Glomerular visceral epithelial cell (primary cell): Measurements from ENCODE around the gene MPRIP.
A peak's percentile ranks its signal among the peaks of the same experiment; 100 is the strongest.

ENCODE experiments used
- DNase-seq: peaks from one replicate; pipeline ENCODE4 v3.0.0-alpha.2; 2016; ENCODE audit errors: extremely low spot score

The MPRIP gene

GRCh38 chr17:17051380-17051779 is 9.1 kb downstream of the MPRIP start:
- no peak for DNase-seq

GRCh38 chr17:17051791-17052461 is 9.7 kb downstream of the MPRIP start:
- no peak for DNase-seq

- no peak for DNase-seq
Measured at GRCh38 chr17:17052462-17053221, 10.4 kb downstream of the MPRIP start.

- no peak for DNase-seq
Measured at GRCh38 chr17:17053446-17054379, 11.5 kb downstream of the MPRIP start.

- DNase-seq, result no peak
Measured at GRCh38 chr17:17054636-17055035, 12.4 kb downstream of the MPRIP start.

- no peak for DNase-seq
Measured at GRCh38 chr17:17055286-17056155, 13.3 kb downstream of the MPRIP start.

- DNase-seq, result no peak
Measured at GRCh38 chr17:17056156-17056539, 13.9 kb downstream of the MPRIP start.

GRCh38 chr17:17057057-17057551 is 14.8 kb downstream of the MPRIP start:
- DNase-seq, result no peak

GRCh38 chr17:17058304-17058703 is 16.0 kb downstream of the MPRIP start:
- no peak for DNase-seq

- no peak for DNase-seq
Measured at GRCh38 chr17:17059301-17059890, 17.1 kb downstream of the MPRIP start.

- DNase-seq, result no peak
Measured at GRCh38 chr17:17060001-17060922, 18.0 kb downstream of the MPRIP start.

- no peak for DNase-seq
Measured at GRCh38 chr17:17060930-17061329, 18.7 kb downstream of the MPRIP start.

GRCh38 chr17:17061516-17061915 is 19.3 kb downstream of the MPRIP start:
- DNase-seq, result no peak

GRCh38 chr17:17062356-17062755 is 20.1 kb downstream of the MPRIP start:
- DNase-seq, result no peak

GRCh38 chr17:17062866-17063265 is 20.6 kb downstream of the MPRIP start:
- no peak for DNase-seq

- peak; percentile 70 for DNase-seq
Measured at GRCh38 chr17:17063546-17064122, 21.4 kb downstream of the MPRIP start.

- no peak for DNase-seq
Measured at GRCh38 chr17:17064322-17064721, 22.1 kb downstream of the MPRIP start.

GRCh38 chr17:17066021-17066420 is 23.8 kb downstream of the MPRIP start:
- no peak for DNase-seq

GRCh38 chr17:17067257-17067656 is 25.0 kb downstream of the MPRIP start:
- DNase-seq, result peak; percentile 79
